Upper lobe of right lung (tissue), 1 donor: ENCODE results near the gene PNMA8A. TPM values are rescaled to one million over a fixed set of nuclear protein-coding genes. Genes with fewer than 3 reads are reported as not detected.
"Not testable (repeated sequence)": the region's sequence is repeated elsewhere in the genome, so short reads cannot be mapped to it uniquely, and the experiment has no call there.

Experiments
- ATAC-seq: fragments of 200-7000 bp; cut with Tn5 transposase; one replicate; pipeline ENCODE4 v1.9.1; 2020; ENCODE audit warnings: mild to moderate bottlenecking, moderate library complexity
- DNase-seq: peaks from one replicate; pipeline ENCODE4 v3.0.0-alpha.2; 2020
- H3K27ac ChIP-seq: fragments of 200-600 bp; one replicate; pipeline ENCODE4 v1.8.0; 2022
- H3K27me3 ChIP-seq: fragments of 200-600 bp; one replicate; pipeline ENCODE4 v1.8.0; 2022; ENCODE audit warnings: mild to moderate bottlenecking
- H3K36me3 ChIP-seq: fragments of 200-600 bp; one replicate; pipeline ENCODE4 v1.8.0; 2022
- H3K4me1 ChIP-seq: fragments of 200-600 bp; one replicate; pipeline ENCODE4 v1.8.0; 2022
- H3K4me3 ChIP-seq: fragments of 200-600 bp; one replicate; pipeline ENCODE4 v1.8.0; 2022; ENCODE audit warnings: mild to moderate bottlenecking
- H3K9me3 ChIP-seq: fragments of 200-600 bp; one replicate; pipeline ENCODE4 v1.8.0; 2022
- CTCF ChIP-seq: fragments of 200-600 bp; IDR thresholded peaks from one replicate; pipeline ENCODE4 v1.8.0; 2022; ENCODE audit warnings: antibody characterized with exemption
- intact Hi-C: fragments of 100-400 bp; cut with DNase I; formaldehyde crosslinking; loops from one replicate; pipeline ENCODE4 v1.11.0; 2022
- total RNA-seq: library from RNA; stranded (reverse); fragmentation: NEBNext Ultra II Directional; extraction: Animal tissue kit (Norgen Biotek cat#: 25700); gene quantifications from one replicate; pipeline ENCODE4 v1.2.1, GENCODE V29; 2021
- donor health status: DM: no; HTN: yes; CAD: no; lungs with severe emphysema.

Gene PNMA8A
- total RNA-seq, 1 donor from 2014 or later = 1.8 TPM

- no peak for ATAC-seq
These were observed 24.4 kb downstream of the PNMA8A start for GRCh38 chr19:46447006-46447405.

DNA sequence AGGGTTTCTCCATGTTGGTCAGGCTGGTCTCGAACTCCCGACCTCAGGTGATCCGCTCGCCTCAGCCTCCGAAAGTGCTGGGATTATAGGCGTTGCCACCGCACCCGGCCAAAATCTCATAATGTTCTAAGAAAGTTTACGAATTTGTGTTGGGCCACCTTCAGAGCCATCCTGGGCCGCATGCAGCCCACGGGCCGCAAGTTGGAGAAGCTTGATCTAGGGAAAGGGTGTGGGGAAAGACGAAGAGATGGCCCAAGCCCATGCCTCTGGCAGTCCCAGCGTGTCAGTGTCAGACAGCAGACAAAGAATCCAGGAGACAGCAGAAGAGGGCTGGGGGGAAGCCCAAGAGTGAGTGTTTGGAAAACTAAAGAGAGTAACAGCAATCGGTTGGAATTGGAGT is 25.3 kb downstream of the PNMA8A start:
- DNase-seq (peak; percentile 39), ATAC-seq (no peak)
- Histone ChIP-seq H3K9me3 (no peaks in the 10 kb centered on the region), H3K27me3 (no peaks in the 10 kb centered on the region), H3K36me3 (no peaks in the 10 kb centered on the region), H3K27ac (no peak overlapping the region), H3K4me3 (no peak overlapping the region), H3K4me1 (no peaks in the 10 kb centered on the region)
- TF ChIP-seq CTCF = no peak
- intact Hi-C loops = no loop called here

More at GRCh38 chr19:46447006-46447405, 24.4 kb downstream of the PNMA8A start:
- Histone ChIP-seq H3K9me3 (no peaks in the 10 kb centered on the region), H3K4me1 (no peaks in the 10 kb centered on the region), H3K27ac (no peak overlapping the region), H3K27me3 (no peaks in the 10 kb centered on the region), H3K36me3 (no peaks in the 10 kb centered on the region), H3K4me3 (no peak overlapping the region)
- intact Hi-C loops = no loop called here
- no peak for DNase-seq
- TF ChIP-seq CTCF = no peak

DNA sequence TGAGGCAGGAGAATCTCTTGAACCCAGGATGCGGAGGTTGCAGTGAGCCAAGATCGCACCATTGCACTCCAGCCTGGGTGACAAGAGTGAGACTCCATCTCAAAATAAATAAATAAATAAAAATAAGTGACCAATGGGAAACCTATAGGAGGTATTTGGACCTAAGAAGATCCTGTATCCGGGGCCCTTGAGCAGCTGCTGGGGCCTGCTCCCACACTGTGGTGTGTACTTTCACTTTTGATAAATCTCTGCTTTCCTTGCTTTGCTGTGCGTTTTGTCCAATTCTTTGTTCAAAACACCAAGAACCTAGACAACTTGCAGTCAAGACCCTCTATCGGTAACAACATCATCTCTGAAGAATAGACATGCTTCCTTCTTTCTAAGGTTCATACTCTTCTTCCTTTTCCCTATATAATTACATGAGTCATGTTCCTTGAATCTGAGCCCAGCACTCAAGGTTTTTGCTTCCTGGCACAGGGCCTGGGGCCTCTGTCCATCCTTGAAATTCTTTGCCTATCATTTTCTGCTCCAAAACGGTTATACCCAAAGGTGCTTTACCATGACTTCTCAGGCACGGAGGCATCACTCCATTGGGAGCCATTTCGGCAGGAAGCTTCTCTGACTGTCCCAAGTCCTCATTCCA is 28.4 kb downstream of the PNMA8A start:
- Histone ChIP-seq H3K4me1 (no peaks in the 10 kb centered on the region), H3K36me3 (no peaks in the 10 kb centered on the region), H3K27me3 (no peaks in the 10 kb centered on the region), H3K9me3 (no peaks in the 10 kb centered on the region), H3K4me3 (no peak overlapping the region), H3K27ac (no peak overlapping the region)
- intact Hi-C loops = no loop called here
- ATAC-seq (no peak), DNase-seq (peak; percentile 40)
- no peak for TF ChIP-seq CTCF

- Histone ChIP-seq H3K4me3 (no peak overlapping the region), H3K27me3 (no peaks in the 10 kb centered on the region), H3K4me1 (no peaks in the 10 kb centered on the region), H3K36me3 (no peaks in the 10 kb centered on the region), H3K9me3 (no peaks in the 10 kb centered on the region), H3K27ac (no peak overlapping the region)
- intact Hi-C loops = no loop called here
- ATAC-seq (no peak), DNase-seq (no peak)
- TF ChIP-seq CTCF = no peak
These were observed 29.5 kb downstream of the PNMA8A start for GRCh38 chr19:46441866-46442265.

- H3K27ac ChIP-seq, H3K9me3 ChIP-seq, H3K27me3 ChIP-seq, ATAC-seq, H3K4me3 ChIP-seq, H3K4me1 ChIP-seq, intact Hi-C loops, H3K36me3 ChIP-seq, DNase-seq: not testable (repeated sequence)
These were observed 35.7 kb downstream of the PNMA8A start for GRCh38 chr19:46435689-46436088.

DNA sequence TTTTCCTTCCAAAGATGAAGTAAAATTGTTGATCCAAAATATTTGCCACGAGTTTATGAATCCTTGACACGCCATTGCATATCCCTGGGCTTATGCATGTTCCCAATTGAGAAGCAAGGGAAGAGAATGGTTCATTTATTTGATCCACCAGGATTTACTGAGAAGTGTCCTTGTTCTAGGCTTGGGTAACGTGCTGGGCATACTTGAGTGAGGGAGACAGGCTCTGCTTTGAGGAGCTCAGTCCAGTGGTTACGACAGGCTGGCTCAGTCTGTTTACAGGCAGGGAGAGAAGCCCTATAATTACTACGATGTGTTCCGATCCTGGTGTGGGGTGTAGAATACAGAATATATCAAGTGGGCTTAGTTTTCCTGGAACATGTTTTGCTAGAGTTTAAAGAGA is 36.4 kb downstream of the PNMA8A start:
- intact Hi-C loops = no loop called here
- no peaks in the 10 kb centered on the region for H3K36me3 ChIP-seq
- no peak overlapping the region for H3K27ac ChIP-seq
- no peak overlapping the region for H3K4me3 ChIP-seq
- H3K4me1 ChIP-seq = no peaks in the 10 kb centered on the region
- TF ChIP-seq CTCF = no peak
- ATAC-seq = no peak
- H3K27me3 ChIP-seq = peaks cover 5% of the 10 kb centered on the region
- no peaks in the 10 kb centered on the region for H3K9me3 ChIP-seq
- DNase-seq = no peak

DNA sequence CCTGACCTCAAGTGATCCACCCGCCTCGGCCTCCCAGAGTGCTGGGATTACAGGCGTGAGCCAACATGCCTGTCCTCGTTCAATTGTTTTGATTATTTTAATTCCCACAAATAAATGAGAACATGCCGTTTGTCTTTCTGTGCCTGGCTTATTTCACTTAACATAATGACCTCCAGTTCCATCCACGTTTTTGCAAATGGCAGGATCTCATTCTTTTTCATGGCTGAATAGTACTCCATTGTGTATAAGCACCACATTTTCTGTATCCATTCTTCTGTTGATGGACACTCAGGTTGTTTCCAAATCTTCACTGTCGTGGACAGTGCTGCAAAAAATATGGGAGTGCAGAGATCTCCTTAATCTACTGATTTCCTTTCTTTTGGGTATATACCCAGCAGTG is 37.9 kb downstream of the PNMA8A start:
- H3K9me3 ChIP-seq, H3K36me3 ChIP-seq, intact Hi-C loops, DNase-seq, H3K4me1 ChIP-seq, H3K27ac ChIP-seq, H3K4me3 ChIP-seq, ATAC-seq: not testable (repeated sequence)
- H3K27me3 ChIP-seq = peaks cover 14% of the 10 kb centered on the region
